Left renal cortex interstitium (tissue), 4 donors: ENCODE data around the gene UGT1A9. TPM values are rescaled to one million over a fixed set of nuclear protein-coding genes. Genes with fewer than 3 reads are reported as not detected.
"Not testable (repeated sequence)": the region's sequence is repeated elsewhere in the genome, so short reads cannot be mapped to it uniquely, and the experiment has no call there.

Experiments
- DNase-seq, 4 donors: peaks; one replicate each; pipeline ENCODE4 v3.0.0-alpha.2; 2013; ENCODE audit warnings: low read depth in 4 of 4, low spot score in 2 of 4, missing footprints in 1 of 4
- polyA plus RNA-seq, 4 donors: library from polyadenylated mRNA; unstranded; fragments of 120-200 nt; gene quantifications; one replicate each; pipeline ENCODE4 v1.2.1, GENCODE V29; 2013; ENCODE audit not compliant: insufficient read length in 4 of 4

Gene UGT1A9
- 1 to 10 TPM; 4.2 to 7.3 (median 5.5) TPM for polyA plus RNA-seq

DNA sequence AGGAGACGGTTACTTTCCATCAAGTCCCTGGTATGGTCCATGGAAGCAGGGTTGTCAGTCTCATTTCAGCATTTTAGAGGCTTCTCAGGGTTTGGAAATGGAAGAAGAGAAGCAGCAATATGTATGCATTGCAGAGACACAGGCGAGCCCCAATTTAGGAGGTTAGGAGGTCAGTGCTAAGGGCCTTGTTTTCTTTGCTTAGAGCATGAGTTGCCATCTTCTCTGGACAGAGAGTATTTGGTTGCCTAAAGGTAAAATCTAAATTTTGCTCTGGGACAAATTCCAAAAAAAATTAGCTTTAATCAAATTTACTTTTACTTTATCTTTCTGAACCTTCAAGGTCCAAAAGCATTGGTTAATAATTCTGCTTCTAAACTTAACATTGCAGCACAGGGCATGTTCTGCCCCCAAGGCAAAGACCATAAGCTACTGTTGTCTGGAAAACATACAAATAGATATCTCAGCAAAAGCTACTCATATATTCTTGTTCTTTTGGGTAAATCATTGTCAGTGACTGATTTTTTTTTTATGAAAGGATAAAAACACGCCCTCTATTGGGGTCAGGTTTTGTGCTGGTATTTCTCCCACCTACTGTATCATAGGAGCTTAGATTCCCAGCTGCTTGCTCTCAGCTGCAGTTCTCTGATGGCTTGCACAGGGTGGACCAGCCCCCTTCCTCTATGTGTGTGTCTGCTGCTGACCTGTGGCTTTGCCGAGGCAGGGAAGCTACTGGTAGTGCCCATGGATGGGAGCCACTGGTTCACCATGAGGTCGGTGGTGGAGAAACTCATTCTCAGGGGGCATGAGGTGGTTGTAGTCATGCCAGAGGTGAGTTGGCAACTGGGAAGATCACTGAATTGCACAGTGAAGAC is at the start of gene UGT1A9:
TSS of gene UGT1A9 (plus strand) at position 609 of the 872 bp plus-strand sequence. CDS start at position 646, 37 bp downstream.
- no peak for DNase-seq

DNA sequence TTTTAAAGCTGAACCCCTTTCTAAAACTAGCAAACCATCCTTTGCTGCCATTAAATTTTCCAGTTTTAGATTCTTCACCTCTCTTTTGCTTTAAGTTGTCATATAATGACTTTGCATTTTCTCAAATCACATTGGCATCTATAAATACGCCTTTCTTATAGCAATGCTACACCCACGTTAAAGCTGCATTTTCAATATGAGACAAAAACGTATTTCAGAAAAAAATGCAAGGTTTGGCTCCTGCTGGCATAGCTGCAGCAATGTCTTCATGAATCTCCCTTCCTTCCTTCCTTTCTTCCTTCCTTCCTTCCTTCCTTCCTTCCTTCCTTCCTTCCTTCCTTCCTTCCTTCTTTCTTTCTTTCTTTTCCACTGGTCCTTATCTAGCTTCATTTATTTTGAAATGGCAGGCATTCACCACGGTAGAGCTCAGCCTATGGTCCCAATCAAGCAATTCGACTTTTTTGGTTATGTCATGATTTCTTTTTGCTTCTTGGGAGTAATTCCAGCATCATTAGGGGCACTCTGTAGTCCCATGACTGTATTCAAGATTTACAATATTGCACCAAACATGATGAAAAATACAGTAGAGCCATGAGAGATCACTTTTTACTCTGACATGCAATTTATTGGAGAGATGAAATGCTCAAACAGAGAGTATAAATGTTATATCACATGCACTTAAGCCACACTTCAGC is 44.2 kb upstream of the UGT1A9 start:
- no peak for DNase-seq

DNA sequence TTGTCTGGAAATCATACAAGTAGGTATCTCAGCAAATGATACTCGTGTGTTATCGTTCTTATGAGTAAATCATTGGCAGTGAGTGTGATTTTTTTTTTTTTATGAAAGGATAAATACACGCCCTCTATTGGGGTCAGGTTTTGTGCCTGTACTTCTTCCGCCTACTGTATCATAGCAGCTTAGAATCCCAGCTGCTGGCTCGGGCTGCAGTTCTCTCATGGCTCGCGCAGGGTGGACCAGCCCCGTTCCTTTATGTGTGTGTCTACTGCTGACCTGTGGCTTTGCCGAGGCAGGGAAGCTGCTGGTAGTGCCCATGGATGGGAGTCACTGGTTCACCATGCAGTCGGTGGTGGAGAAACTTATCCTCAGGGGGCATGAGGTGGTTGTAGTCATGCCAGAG is 35.4 kb upstream of the UGT1A9 start, which contains the start of gene UGT1A10:
TSS of gene UGT1A10 (plus strand) at position 143 of the 400 bp plus-strand sequence. CDS start at position 218, 75 bp downstream.
- not testable (repeated sequence) for DNase-seq

DNA sequence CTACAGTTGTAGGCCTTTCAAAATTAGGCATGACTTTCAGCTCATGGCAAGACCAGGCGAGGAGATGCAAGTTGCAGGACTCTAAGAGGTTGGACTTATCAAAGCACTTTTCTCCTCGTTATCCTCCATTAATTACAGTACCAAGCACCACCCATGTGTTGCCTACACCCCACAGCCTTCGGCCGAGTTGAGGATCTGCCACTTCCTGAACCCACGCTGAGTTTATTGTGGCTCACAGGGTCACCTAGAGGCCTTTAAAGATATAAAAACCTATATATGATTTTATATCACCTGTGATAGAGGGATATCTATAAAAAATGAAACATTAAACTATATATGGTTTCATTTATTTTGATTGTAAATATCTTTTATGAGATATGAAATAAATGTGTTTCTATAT is 32.9 kb upstream of the UGT1A9 start:
- no peak for DNase-seq

DNA sequence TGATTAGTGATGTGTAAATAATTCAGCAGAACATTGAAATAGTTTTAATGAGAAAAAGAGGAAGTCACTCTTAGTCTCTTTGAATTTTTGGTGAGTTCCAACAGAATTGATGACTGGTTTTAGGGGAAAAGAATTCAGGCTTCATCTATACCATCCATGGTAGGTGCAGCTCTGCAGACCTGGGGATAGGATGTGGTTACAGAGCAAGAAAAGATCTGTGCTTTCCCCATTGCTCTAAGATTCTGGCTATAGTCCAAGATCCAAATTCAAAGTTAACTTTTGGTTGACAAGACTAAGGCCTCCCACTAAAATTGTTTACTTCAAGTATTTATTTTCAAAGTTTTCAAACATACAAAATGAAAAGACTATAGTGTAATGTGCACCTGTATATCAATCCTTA is 31.8 kb upstream of the UGT1A9 start:
- DNase-seq: no peak

DNA sequence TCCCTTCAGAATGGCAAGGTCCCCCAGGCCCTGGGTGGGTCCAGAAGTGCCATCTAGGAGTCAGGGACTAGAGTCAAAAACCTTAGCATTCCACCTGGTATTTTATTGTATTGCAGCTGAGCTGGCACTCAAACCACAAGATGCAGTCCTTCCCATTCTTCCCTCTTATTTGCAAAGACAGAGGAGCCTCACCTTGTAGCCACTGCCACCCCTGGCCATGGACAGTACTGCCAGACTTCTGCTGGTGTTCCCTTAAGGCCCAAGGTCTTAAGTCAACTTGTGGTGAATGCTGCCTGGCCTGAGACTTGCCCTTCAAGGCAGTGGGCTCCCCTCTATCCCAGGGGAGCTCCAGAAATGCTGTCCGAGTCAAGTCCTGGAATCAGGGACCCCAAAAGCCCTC is 28.6 kb upstream of the UGT1A9 start:
- DNase-seq: no peak

DNA sequence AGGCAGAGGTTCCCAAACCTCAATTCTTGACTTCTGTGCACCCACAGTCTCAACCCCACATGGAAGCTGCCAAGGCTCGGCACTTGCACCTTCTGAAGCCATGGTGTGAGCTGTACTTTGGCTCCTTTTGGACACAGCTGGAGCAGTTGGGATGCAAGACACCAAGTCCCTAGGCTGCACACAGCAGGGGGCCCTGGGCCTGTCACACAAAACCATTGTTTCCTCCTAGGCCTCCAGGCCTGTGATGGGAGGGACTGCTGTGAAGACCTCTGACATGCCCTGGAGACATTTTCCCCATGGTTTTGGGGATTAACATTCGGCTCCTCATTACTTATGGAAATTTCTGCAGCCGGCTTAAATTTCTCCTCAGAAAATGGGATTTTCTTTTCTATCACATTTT is 25.7 kb upstream of the UGT1A9 start:
- DNase-seq: not testable (repeated sequence)

DNA sequence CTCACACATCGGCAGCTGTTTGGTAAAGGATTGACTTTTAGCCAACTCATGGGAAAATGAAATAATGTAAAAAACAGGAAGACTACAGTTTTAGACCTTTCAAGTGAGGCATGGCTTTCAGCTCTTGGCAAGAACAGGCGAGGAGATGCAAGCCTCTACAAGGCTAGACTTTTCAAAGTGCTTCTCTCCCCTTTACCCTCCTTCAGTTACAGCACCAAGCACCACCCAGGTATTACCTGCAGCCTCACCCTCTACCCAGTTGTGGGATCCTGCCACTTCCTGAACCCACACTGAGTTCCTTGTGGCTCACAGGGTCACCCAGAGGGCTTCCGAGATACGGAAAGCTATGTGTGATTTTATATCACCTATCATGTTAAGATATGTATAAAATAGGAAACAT is 20.7 kb upstream of the UGT1A9 start:
- DNase-seq: no peak

DNA sequence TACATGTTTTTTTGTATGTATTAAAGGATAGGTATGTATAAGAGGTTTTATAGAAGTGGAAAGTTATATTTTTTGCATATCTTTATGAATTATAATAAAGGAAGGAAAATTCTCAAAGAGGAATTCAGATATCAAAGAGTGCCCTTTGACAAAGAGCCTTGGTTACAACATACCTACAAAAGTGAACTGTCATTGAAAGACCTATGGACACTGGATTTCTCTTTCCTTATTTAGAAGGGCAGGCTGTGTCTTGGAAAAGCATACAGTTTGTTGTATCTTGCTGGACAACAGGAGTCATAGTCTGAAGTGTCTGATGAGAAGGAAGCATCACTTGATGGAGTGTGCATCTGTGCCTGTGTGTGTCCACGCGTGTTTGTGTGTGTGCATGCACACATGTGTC is 20.3 kb upstream of the UGT1A9 start:
- DNase-seq: no peak

DNA sequence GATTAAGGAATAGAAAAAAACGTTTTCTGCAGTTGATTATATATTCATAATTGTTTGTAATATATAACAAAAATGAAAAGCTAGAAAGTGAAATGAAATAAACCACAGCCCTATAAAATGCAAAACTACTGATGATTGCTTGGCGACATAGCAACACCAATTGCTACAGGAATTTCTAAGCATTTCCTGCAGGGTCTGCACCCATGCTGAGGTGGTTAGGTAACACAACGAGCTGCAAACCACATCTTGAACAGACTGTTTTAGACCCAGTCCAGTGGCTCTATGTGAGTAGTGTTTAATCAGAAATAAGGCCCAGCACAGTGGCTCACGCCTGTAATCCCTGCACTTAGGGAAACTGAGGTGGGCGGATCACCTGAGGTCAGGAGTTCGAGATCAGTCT is 17.2 kb upstream of the UGT1A9 start:
- no peak for DNase-seq

DNA sequence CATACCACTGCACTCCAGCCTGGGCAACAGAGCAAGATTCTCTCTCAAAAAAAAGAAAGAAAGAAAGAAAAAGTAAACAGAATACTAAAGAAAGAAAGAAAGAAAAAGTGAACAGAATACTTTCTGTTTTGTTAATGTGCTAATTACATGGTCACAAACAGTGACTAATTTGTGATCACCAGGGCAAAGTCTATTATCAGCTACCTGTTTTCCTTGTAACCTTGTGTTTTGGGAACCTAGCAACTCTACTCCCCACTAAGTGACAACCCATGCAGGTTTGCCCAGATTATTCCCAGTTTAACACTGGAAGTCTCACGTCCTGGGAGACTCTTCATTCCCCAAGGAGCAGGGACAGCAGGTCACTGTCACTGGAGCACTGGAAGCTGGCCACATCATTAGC is 16.7 kb upstream of the UGT1A9 start:
- no peak for DNase-seq

DNA sequence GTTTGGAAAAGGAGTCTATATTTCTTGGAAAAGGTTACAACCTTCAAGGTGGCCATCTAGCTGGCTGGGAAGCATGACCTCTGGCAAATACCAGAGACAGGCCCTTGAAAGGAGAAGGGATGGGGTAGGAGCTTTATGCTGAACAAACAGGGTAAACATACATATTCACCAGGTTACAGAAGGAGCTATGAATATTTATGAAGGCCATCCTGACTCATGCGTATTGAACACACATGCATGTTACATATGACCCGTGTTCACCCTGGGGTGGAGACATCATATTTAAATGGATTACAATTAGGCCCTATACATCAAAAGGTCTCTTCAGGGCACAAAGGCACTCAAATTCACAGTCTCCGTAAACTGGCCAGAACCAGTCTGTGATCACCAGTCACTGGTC is 15.8 kb upstream of the UGT1A9 start:
- not testable (repeated sequence) for DNase-seq

DNA sequence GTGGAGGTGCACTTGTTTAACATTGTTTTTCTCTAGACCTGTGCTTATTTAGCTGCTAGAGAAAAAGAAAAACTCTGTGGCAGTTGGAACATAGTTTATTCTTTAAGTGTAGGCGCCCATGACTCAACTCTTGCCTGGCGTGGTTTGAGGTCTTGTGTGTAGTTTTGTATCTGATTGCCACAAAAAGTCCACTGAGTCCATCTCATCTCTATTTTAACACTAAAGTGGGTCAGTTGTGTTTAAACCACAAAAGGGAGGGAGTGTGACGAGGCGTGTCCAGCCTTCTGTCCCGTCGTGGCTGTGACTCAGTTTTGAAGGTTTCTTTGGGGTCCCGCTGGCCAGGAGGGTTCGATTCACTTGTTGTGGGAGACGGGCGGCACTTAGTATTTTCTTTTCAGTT is 15.3 kb upstream of the UGT1A9 start:
- DNase-seq: no peak

DNA sequence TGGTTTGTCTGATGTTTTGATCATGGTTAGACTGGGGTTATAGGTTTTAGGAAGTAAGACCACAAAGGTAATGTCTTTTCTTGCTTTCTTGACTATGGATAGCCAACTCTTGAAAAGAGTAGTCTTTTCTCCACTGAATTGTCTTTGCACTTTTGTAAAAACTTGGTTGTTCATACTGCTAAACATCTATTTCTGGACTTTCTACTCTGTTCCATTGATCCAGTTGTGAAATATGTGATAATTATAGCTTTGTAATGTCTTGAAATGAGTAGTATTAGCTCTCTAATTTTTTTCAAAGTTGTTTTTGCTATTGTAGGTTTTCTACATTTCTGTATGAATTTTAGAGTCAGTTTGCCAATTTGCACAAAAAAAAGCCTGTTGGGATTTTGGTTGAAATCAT is 13.1 kb upstream of the UGT1A9 start:
- DNase-seq: no peak

DNA sequence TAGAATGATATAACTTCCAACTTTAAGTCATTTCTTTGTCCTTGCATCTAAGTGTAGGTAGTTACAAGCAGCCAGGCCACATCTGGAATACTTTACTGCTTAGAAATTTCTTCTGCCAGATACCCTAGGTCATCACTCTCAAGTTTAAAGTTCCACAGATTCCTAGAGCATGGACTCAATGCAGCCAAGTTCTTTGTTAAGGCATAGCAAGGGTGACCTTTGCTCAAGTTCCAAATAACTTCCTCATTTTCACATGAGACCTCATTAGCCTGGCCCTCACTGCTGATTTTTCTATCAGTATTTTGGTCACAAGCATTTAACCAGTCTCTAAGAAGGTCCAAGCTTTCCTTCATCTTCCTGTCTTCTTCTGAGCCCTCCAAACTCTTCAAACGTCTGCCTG is 7.8 kb upstream of the UGT1A9 start:
- DNase-seq: no peak

DNA sequence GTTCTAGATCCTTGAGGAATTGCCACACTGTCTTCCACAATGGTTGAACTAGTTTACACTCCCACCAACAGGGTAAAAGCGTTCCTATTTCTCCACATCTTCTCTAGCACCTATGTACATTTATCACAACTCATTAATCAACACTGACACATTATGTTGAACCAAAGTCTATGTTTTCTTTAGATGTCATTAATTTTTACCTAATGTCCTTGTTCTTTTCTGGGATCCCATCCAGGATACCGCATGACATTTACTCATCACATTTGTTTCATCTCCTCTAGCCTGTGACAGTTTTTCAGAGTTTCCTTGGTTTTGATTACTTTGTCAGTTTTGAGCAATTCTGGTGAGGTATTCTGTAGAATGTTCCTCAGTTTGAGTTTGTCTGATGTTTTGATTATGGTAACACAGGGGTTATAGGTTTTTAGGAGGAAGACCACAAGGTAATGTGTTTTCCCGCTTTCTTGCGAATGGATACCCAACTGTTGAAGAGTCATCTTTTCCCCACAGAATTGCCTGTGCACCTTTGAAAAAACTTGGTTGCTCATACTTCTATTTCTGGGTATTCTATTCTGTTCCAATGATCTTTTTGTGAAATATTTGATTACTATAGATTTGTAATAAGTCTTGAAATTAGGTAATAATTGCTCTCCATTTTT is 3.0 kb upstream of the UGT1A9 start:
- no peak for DNase-seq

DNA sequence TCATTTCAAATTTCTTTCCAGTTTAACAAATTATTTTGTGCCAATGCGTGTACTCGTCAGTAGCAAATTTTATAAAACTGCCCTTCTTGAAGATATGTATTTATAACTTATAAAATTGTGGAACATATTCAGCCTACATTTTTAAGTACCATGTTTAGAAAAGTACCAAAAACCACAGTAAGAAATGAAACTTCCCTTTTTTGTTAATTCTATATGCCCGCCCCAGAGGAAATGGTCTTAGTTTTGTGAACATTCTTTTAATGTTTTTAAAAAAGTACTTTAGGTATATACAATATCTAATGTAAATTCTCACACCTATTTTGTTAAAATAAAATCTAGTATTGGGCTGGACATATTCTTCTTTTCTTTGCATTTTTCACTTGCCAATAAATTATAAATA is 1.2 kb downstream of the UGT1A9 start:
- no peak for DNase-seq

DNA sequence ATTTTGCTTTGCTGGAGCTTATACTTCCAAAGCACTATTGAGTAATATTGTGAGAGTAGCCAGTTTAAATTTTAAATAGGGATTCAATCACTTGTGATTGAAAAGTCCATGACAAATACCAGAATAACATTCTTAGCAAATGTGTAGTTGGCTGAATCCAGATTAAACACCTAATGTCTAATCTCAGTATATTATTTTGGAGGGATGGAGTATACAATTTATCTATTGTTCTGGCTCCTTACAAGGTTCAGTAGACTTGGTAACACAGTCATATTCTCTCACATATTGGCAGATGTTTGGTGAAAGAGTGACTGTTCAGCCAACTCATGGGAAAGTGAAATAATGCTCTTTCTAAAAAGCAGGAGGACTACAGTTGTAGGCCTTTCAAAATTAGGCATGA is 2.2 kb downstream of the UGT1A9 start:
- DNase-seq: no peak

DNA sequence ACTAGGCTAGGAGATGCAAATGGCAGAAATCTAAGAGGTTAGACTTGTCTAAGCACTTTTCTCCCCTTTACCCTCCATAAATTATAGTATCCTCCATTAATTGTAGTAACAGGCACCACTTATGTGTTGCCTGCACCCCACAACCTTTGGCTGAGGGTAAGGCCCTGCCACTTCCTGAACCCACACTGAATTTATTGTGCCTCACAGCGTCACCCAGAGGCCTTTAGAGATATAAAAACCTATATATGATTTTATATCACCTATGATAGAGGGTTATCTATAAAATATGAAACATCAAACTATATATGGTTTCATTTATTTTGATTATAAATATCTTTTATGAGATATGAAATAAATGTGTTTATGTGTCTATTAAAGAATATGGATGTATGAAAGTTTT is 2.6 kb downstream of the UGT1A9 start:
- DNase-seq: no peak

DNA sequence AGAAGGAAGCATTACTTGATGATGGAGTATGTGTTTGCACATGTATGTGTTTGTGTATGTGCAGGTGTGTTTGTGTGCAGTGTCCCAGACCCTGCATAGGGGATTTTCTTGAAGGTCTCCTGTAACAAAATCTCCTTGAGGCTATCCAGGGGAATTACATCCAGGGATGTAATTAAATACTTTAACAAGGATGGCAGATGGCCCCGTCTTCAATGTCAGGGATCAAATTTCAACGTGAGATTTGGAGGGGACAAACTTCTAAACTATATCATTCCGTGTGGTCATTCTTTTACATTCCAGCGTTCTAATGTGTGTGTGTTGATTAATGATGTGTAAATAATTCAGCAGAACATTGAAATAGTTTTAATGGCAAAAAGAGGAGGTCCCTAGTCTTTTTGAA is 3.3 kb downstream of the UGT1A9 start:
- DNase-seq: no peak

DNA sequence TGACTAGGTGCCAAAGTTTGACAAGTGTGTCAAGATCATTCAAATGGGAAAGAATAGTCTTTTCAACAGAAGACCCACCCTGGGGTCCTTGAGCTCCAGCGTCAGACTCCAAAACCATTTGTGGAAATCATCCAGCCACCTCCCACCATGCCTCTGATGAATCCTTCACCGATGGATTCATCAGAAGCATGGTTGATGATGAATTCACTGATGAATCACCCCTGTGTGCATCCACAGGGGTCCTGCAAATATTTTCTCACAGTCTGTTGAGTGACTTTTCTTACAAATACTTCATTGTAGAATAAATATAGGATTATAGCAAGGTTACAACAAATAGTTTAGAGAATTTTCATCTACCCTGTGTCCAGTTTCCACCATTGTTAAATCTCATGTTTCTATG is 4.3 kb downstream of the UGT1A9 start:
- DNase-seq: no peak
